NCI-H2171 treated with DMSO at 0.1 percent for 48 hours (cell line): Measurements from ENCODE around the gene EIF5AL1.
"Not testable (repeated sequence)": the region's sequence is repeated elsewhere in the genome, so short reads cannot be mapped to it uniquely, and the experiment has no call there.

ENCODE experiments used
- DNase-seq: peaks from one replicate; lab custom pipeline; 2025; lab: John Stamatoyannopoulos, UW

Gene EIF5AL1

GRCh38 chr10:79511891-79512583 is at the start of gene EIF5AL1:
EIF5AL1 (plus strand) TSS chr10:79512533; CDS start chr10:79512650, 117 bp downstream.
- DNase-seq: not testable (repeated sequence)

GRCh38 chr10:79463578-79464496 is 48.5 kb upstream of the EIF5AL1 start:
- no peak for DNase-seq

- no peak for DNase-seq
Observed at GRCh38 chr10:79465341-79465740, 47.0 kb upstream of the EIF5AL1 start.

GRCh38 chr10:79468015-79468560 is 44.2 kb upstream of the EIF5AL1 start:
- no peak for DNase-seq

- DNase-seq: no peak
Observed at GRCh38 chr10:79468841-79469585, 43.3 kb upstream of the EIF5AL1 start.

- DNase-seq: no peak
Observed at GRCh38 chr10:79470096-79470495, 42.2 kb upstream of the EIF5AL1 start.

GRCh38 chr10:79471776-79472175 is 40.6 kb upstream of the EIF5AL1 start:
- DNase-seq: no peak

GRCh38 chr10:79472449-79472848 is 39.9 kb upstream of the EIF5AL1 start:
- DNase-seq: no peak

GRCh38 chr10:79472951-79473350 is 39.4 kb upstream of the EIF5AL1 start:
- no peak for DNase-seq

GRCh38 chr10:79473496-79474095 is 38.7 kb upstream of the EIF5AL1 start:
- no peak for DNase-seq

GRCh38 chr10:79475119-79475653 is 37.1 kb upstream of the EIF5AL1 start:
- no peak for DNase-seq

- DNase-seq: no peak
Observed at GRCh38 chr10:79475877-79476276, 36.5 kb upstream of the EIF5AL1 start.

- no peak for DNase-seq
Observed at GRCh38 chr10:79476645-79477044, 35.7 kb upstream of the EIF5AL1 start.

- DNase-seq: no peak
Observed at GRCh38 chr10:79477456-79477855, 34.9 kb upstream of the EIF5AL1 start.

GRCh38 chr10:79479283-79479909 is 32.9 kb upstream of the EIF5AL1 start:
- DNase-seq: no peak

- DNase-seq: no peak
Observed at GRCh38 chr10:79482304-79482703, 30.0 kb upstream of the EIF5AL1 start.

- DNase-seq: no peak
Observed at GRCh38 chr10:79482741-79483140, 29.6 kb upstream of the EIF5AL1 start.

- no peak for DNase-seq
Observed at GRCh38 chr10:79483299-79483698, 29.0 kb upstream of the EIF5AL1 start.

GRCh38 chr10:79483948-79484347 is 28.4 kb upstream of the EIF5AL1 start:
- peak; percentile 26 for DNase-seq

GRCh38 chr10:79484476-79484875 is 27.9 kb upstream of the EIF5AL1 start:
- no peak for DNase-seq
